ENCODE data around the gene NOSTRIN. TPM values are rescaled to one million over a fixed set of nuclear protein-coding genes. Genes with fewer than 3 reads are reported as not detected.
A peak's percentile ranks its signal among the peaks of the same experiment; 100 is the strongest.

NOSTRIN gene
- polyA plus RNA-seq, 3 donors: not detected

DNA sequence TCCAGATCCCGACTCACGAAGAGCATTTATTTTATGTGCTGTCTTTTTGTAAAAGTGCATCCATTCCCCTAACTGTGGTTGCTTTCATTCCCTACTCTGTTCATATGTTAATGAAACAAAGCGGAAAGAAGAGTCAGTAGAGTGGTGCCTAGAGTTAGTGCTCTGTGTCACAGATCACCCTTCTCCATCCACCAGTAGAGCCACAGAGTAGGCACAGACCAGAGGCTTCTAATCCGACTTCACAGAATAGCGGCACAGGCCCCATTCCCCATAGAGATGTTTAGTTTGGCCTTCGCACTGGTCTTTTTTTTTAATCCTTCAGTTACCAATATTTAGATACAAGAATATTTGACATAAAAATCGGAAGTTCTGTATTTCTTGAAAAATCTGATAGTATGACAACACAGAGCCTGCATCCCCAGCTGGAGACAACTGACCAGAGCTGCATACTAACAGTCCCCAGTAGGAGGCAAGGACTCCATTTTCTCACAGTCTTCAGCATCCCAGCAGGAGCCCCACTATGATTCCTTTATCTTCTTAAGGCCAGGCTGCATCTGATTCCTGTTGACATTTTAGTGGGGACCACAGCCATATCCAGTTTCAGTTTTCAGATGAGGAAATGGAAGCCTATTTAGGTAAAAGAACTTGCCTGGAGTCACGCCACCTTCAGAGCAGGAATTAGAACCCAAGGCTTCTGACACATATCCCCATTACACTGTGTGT lies 105.7 kb downstream of the NOSTRIN start:
- Histone ChIP-seq H3K79me2 (ENCODE audit: insufficient read depth, low read length) (no peaks in the 10 kb centered on the region), H3K4me3 (replicated peaks in 1 of 3; ENCODE audit: low read depth in 2 of 3, low read length in 3 of 3) (no peak overlapping the region), H3K27ac (ENCODE audit: low read depth in 1 of 2, low read length in 2 of 2) (no peak overlapping the region), H4K20me1 (ENCODE audit: insufficient read depth, low read length) (no peaks in the 10 kb centered on the region), H3K36me3 (replicated peaks in 1 of 2; ENCODE audit: control insufficient read depth in 1 of 2, insufficient read depth in 2 of 2, low read length in 2 of 2) (no peaks in the 10 kb centered on the region), H3K9ac (ENCODE audit: insufficient read depth, low read length, poor library complexity, severe bottlenecking) (no peak overlapping the region), H3K9me3 (replicated peaks in 1 of 2; ENCODE audit: control insufficient read depth in 1 of 2, insufficient read depth in 1 of 2, low read length in 2 of 2) (no peaks in the 10 kb centered on the region), H3K4me2 (replicated peaks; ENCODE audit: extremely low read depth, low read length, poor library complexity, severe bottlenecking) (no peak overlapping the region), H3K4me1 (ENCODE audit: control insufficient read depth in 1 of 2, insufficient read depth in 2 of 2, low read length in 2 of 2) (peaks cover 4 to 5% of the 10 kb centered on the region in 2 donors), H2AFZ (ENCODE audit: insufficient read depth, low read depth, low read length, poor library complexity, severe bottlenecking) (no peak overlapping the region), H3K27me3 (ENCODE audit: control insufficient read depth in 2 of 2, insufficient read depth in 2 of 2, low read length in 2 of 2) (peaks cover 2 to 3% of the 10 kb centered on the region in 2 donors)
- no CpG with 5 or more reads among the region's 8 CpGs for WGBS (ENCODE audit: insufficient coverage)
- no peaks in the 10 kb centered on the region for H3K36me3 Mint-ChIP-seq
- no peak for DNase-seq
- intact Hi-C loops (cut with micrococcal nuclease): no loop called here
- peaks cover 6 to 13% (median 6%) of the 10 kb centered on the region in 3 donors for H3K27me3 Mint-ChIP-seq (ENCODE audit: low read depth in 3 of 3)
- H3K9me3 Mint-ChIP-seq: peaks cover 0 to 2% (median 0%) of the 10 kb centered on the region in 7 donors
- H3K4me1 Mint-ChIP-seq: peaks cover 9% of the 10 kb centered on the region
- TF ChIP-seq, protein P1, sequence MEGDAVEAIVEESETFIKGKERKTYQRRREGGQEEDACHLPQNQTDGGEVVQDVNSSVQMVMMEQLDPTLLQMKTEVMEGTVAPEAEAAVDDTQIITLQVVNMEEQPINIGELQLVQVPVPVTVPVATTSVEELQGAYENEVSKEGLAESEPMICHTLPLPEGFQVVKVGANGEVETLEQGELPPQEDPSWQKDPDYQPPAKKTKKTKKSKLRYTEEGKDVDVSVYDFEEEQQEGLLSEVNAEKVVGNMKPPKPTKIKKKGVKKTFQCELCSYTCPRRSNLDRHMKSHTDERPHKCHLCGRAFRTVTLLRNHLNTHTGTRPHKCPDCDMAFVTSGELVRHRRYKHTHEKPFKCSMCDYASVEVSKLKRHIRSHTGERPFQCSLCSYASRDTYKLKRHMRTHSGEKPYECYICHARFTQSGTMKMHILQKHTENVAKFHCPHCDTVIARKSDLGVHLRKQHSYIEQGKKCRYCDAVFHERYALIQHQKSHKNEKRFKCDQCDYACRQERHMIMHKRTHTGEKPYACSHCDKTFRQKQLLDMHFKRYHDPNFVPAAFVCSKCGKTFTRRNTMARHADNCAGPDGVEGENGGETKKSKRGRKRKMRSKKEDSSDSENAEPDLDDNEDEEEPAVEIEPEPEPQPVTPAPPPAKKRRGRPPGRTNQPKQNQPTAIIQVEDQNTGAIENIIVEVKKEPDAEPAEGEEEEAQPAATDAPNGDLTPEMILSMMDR (IDR thresholded peaks at IDR 0.05): no peak
- no peak overlapping the region for H3K4me3 Mint-ChIP-seq
- H3K27ac Mint-ChIP-seq: peak overlapping the region in 1 of 7 donors; percentile 5

DNA sequence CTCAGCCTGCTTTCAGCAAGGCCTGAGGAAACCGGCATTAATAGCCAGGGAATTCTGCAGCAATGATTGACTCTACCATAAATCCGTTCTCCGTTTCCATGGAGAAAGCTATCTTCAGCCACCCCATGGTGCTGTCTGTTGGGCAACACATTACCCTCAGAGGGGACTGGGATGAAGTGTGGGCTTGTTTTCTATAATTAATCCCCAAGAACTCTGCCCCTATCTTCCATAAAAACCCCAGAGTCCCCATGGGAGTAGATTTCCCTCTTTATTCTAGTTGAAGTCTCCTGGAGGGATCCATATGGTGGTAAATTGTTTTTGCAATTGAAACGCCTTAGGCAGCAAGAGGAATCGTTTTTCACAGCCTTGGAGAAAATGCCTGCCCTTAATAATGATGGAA lies 107.9 kb downstream of the NOSTRIN start:
- H3K27ac ChIP-seq (ENCODE audit: low read depth in 1 of 2, low read length in 2 of 2): no peak overlapping the region
- no peak overlapping the region for H3K9ac ChIP-seq (ENCODE audit: insufficient read depth, low read length, poor library complexity, severe bottlenecking)
- peaks cover 15% of the 10 kb centered on the region for H3K4me1 Mint-ChIP-seq
- H3K9me3 Mint-ChIP-seq: peaks cover 0 to 2% (median 0%) of the 10 kb centered on the region in 7 donors
- peaks cover 2 to 3% of the 10 kb centered on the region in 2 donors for H3K27me3 ChIP-seq (ENCODE audit: control insufficient read depth in 2 of 2, insufficient read depth in 2 of 2, low read length in 2 of 2)
- no peak overlapping the region for H3K4me3 ChIP-seq (replicated peaks in 1 of 3; ENCODE audit: low read depth in 2 of 3, low read length in 3 of 3)
- peaks cover 9 to 17% (median 9%) of the 10 kb centered on the region in 3 donors for H3K27me3 Mint-ChIP-seq (ENCODE audit: low read depth in 3 of 3)
- H3K79me2 ChIP-seq (ENCODE audit: insufficient read depth, low read length): no peaks in the 10 kb centered on the region
- H3K36me3 ChIP-seq (replicated peaks in 1 of 2; ENCODE audit: control insufficient read depth in 1 of 2, insufficient read depth in 2 of 2, low read length in 2 of 2): no peaks in the 10 kb centered on the region
- TF ChIP-seq, protein P1 (IDR thresholded peaks at IDR 0.05): no peak
- H3K27ac Mint-ChIP-seq: no peak overlapping the region
- H2AFZ ChIP-seq (ENCODE audit: insufficient read depth, low read depth, low read length, poor library complexity, severe bottlenecking): no peak overlapping the region
- H3K36me3 Mint-ChIP-seq: no peaks in the 10 kb centered on the region
- intact Hi-C loops (cut with micrococcal nuclease): no loop called here
- no peaks in the 10 kb centered on the region for H3K9me3 ChIP-seq (replicated peaks in 1 of 2; ENCODE audit: control insufficient read depth in 1 of 2, insufficient read depth in 1 of 2, low read length in 2 of 2)
- peaks cover 5 to 6% of the 10 kb centered on the region in 2 donors for H3K4me1 ChIP-seq (ENCODE audit: control insufficient read depth in 1 of 2, insufficient read depth in 2 of 2, low read length in 2 of 2)
- H4K20me1 ChIP-seq (ENCODE audit: insufficient read depth, low read length): no peaks in the 10 kb centered on the region
- WGBS (ENCODE audit: insufficient coverage): no CpG with 5 or more reads among the region's 5 CpGs
- H3K4me3 Mint-ChIP-seq: no peak overlapping the region
- no peak overlapping the region for H3K4me2 ChIP-seq (replicated peaks; ENCODE audit: extremely low read depth, low read length, poor library complexity, severe bottlenecking)
- DNase-seq: no peak
